Parathyroid adenoma (tissue), 2 donors: ENCODE measurements around the gene HUNK.
A peak's percentile ranks its signal among the peaks of the same experiment; 100 is the strongest.

Experiments used
- H2AFZ ChIP-seq: fragments of 300-600 bp; sonication (generic); one replicate; pipeline ENCODE4 v1.7.0; 2017; ENCODE audit warnings: antibody characterized with exemption, mild to moderate bottlenecking
- H3K27ac ChIP-seq: fragments of 300-600 bp; sonication (generic); one replicate; pipeline ENCODE4 v1.7.0; 2017
- H3K27me3 ChIP-seq: fragments of 300-600 bp; sonication (generic); one replicate; pipeline ENCODE4 v1.7.0; 2017; ENCODE audit warnings: low read length; ENCODE audit not compliant: control insufficient read depth, insufficient read depth
- H3K36me3 ChIP-seq: fragments of 300-600 bp; sonication (generic); one replicate; pipeline ENCODE4 v1.7.0; 2017; ENCODE audit warnings: low read length; ENCODE audit not compliant: control insufficient read depth, insufficient read depth
- H3K4me1 ChIP-seq: fragments of 300-600 bp; sonication (generic); one replicate; pipeline ENCODE4 v1.7.0; 2017; ENCODE audit warnings: control low read depth
- H3K4me2 ChIP-seq: fragments of 300-600 bp; sonication (generic); one replicate; pipeline ENCODE4 v1.7.0; 2017; ENCODE audit warnings: low read length
- H3K4me3 ChIP-seq: fragments of 300-600 bp; sonication (generic); one replicate; pipeline ENCODE4 v1.7.0; 2017; ENCODE audit warnings: low read depth, low read length
- H3K79me2 ChIP-seq: fragments of 300-600 bp; sonication (generic); one replicate; pipeline ENCODE4 v1.7.0; 2017; ENCODE audit warnings: control low read depth
- H3K9ac ChIP-seq: fragments of 300-600 bp; sonication (generic); one replicate; pipeline ENCODE4 v1.7.0; 2017; ENCODE audit warnings: mild to moderate bottlenecking
- H3K9me3 ChIP-seq: fragments of 300-600 bp; sonication (generic); one replicate; pipeline ENCODE4 v1.7.0; 2017; ENCODE audit warnings: low read length; ENCODE audit not compliant: control insufficient read depth
- CTCF ChIP-seq: fragments of 300-600 bp; sonication (generic); IDR thresholded peaks from one replicate; pipeline ENCODE4 v1.7.0; 2017; ENCODE audit warnings: antibody characterized with exemption, mild to moderate bottlenecking
- donor health status: primary hyperparathyroidism.

Gene HUNK

GRCh38 chr21:31938330-31939301, 65.8 kb downstream of the HUNK start:
- H2AFZ ChIP-seq: peak overlapping the region; percentile 15
- H3K4me2 ChIP-seq: peak overlapping the region; percentile 28
- no peak overlapping the region for H3K4me3 ChIP-seq
- H3K27me3 ChIP-seq: no peaks in the 10 kb centered on the region
- no peaks in the 10 kb centered on the region for H3K9me3 ChIP-seq
- no peaks in the 10 kb centered on the region for H3K4me1 ChIP-seq
- H3K79me2 ChIP-seq: no peaks in the 10 kb centered on the region
- H3K9ac ChIP-seq: no peak overlapping the region
- H3K27ac ChIP-seq: no peak overlapping the region
- no peaks in the 10 kb centered on the region for H3K36me3 ChIP-seq
- TF ChIP-seq CTCF: no peak

GRCh38 chr21:31941694-31942093, 68.9 kb downstream of the HUNK start:
- H3K79me2 ChIP-seq: no peaks in the 10 kb centered on the region
- H3K4me3 ChIP-seq: no peak overlapping the region
- no peak overlapping the region for H3K27ac ChIP-seq
- no peaks in the 10 kb centered on the region for H3K9me3 ChIP-seq
- H3K27me3 ChIP-seq: no peaks in the 10 kb centered on the region
- no peak overlapping the region for H2AFZ ChIP-seq
- no peaks in the 10 kb centered on the region for H3K36me3 ChIP-seq
- no peak overlapping the region for H3K9ac ChIP-seq
- no peak overlapping the region for H3K4me2 ChIP-seq
- TF ChIP-seq CTCF: no peak
- no peaks in the 10 kb centered on the region for H3K4me1 ChIP-seq

- no peak overlapping the region for H3K4me3 ChIP-seq
- no peak overlapping the region for H3K4me2 ChIP-seq
- no peak for TF ChIP-seq CTCF
- H3K9me3 ChIP-seq: no peaks in the 10 kb centered on the region
- no peak overlapping the region for H3K9ac ChIP-seq
- H3K36me3 ChIP-seq: no peaks in the 10 kb centered on the region
- H3K4me1 ChIP-seq: no peaks in the 10 kb centered on the region
- no peaks in the 10 kb centered on the region for H3K79me2 ChIP-seq
- H3K27ac ChIP-seq: no peak overlapping the region
- no peak overlapping the region for H2AFZ ChIP-seq
- H3K27me3 ChIP-seq: no peaks in the 10 kb centered on the region
Observed at GRCh38 chr21:31943561-31943960, 70.7 kb downstream of the HUNK start.

GRCh38 chr21:31945141-31945540, 72.3 kb downstream of the HUNK start:
- Histone ChIP-seq H3K9ac (no peak overlapping the region), H3K4me2 (no peak overlapping the region), H3K4me1 (no peaks in the 10 kb centered on the region), H3K36me3 (no peaks in the 10 kb centered on the region), H3K79me2 (no peaks in the 10 kb centered on the region), H2AFZ (no peak overlapping the region), H3K27me3 (no peaks in the 10 kb centered on the region), H3K9me3 (no peaks in the 10 kb centered on the region), H3K27ac (no peak overlapping the region), H3K4me3 (no peak overlapping the region)
- TF ChIP-seq CTCF: no peak

- H3K9ac ChIP-seq: no peak overlapping the region
- H3K4me1 ChIP-seq: no peaks in the 10 kb centered on the region
- no peaks in the 10 kb centered on the region for H3K9me3 ChIP-seq
- H3K4me3 ChIP-seq: no peak overlapping the region
- no peaks in the 10 kb centered on the region for H3K79me2 ChIP-seq
- H2AFZ ChIP-seq: no peak overlapping the region
- no peaks in the 10 kb centered on the region for H3K27me3 ChIP-seq
- no peaks in the 10 kb centered on the region for H3K36me3 ChIP-seq
- no peak overlapping the region for H3K27ac ChIP-seq
- H3K4me2 ChIP-seq: no peak overlapping the region
- no peak for TF ChIP-seq CTCF
Observed at GRCh38 chr21:31945546-31945945, 72.7 kb downstream of the HUNK start.
